Posterior vena cava (tissue), 2 donors: Measurements from ENCODE around the gene IL3. TPM values are rescaled to one million over a fixed set of nuclear protein-coding genes. Genes with fewer than 3 reads are reported as not detected.

Experiments
- DNase-seq: peaks from one replicate; pipeline ENCODE4 v3.0.0-alpha.2; 2020; ENCODE audit warnings: low spot score
- intact Hi-C, 2 donors: fragments of 100-400 bp; cut with DNase I; formaldehyde crosslinking; loops; one replicate each; pipeline versions ENCODE4 v1.14.1 to v1.14.2; 2022 to 2023
- total RNA-seq, 2 donors: library from RNA; stranded (reverse); fragmentation: NEBNext Ultra II Directional; extraction: Animal tissue kit (Norgen Biotek cat#: 25700); gene quantifications; one replicate each; pipeline ENCODE4 v1.2.1, GENCODE V29; 2021
- donor health status: DM: yes; HTN: yes; CAD: no.
- donor health status: DM: yes; HTN: yes; CAD: no.

The IL3 gene
- total RNA-seq, 2 donors from 2014 or later, result not detected

DNA sequence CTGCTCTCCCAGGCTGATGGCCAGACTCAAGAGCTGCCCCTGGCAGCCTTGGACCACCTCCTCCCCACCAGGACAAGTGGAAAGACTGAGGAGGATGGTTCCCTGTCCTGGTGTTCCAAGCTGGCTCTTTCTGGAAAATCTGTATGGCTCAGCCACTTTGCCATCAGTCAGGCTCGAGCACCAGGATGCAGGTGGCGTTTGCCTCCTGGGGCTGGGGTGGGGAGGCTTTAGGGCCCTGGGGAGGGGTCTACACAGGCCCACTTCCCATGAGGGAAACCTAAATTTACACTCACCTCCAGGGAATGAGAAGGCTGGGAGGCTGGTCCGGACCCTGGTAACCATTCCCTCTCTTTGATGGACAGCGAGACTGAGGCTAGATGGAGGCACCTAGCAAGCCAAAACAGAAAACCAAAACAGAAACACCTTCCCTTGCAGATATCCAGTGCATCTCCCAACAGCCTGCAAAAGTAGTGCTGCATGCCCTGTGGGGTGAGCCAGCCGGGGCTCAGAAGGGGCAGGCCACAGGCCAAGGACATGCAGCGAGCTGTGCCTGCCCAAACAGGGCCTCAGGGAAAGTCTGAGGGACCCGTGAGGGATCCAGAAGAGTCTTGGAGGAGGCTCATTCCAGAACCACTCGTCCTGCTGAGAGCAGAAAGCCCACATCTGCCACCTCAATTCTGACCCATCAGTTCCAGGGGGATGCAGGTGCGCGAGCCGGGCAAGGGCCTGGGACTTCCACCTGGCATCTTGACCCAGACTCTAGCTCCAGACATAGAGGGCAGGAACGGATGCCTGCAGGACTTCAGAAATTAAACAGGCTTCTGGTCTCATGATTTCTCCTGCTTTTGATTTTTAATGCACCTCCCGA is 7.7 kb downstream of the IL3 start:
- peak; percentile 61 for DNase-seq
- intact Hi-C loops, result no loop called here

DNA sequence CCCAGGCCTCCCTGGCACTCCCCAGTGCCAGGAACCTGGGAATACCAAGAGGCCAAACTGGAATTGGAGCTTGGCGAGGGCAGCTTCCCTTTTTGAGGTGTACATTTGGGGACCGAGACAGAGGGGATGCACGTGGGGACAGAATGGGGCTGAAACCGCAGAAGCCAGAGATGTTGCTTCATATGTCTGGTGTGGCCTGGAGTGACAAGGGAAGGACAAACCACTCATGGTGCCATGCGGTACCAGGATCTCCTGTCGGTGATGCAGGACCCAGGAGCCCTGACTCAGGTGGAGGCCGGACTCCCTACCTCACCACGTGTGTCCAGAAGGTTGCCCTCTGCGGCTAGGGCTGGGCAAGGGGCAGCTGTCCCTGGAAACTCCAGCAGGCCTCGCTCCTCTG is 9.1 kb downstream of the IL3 start:
- intact Hi-C loops, result no loop called here
- DNase-seq, result peak; percentile 50

DNA sequence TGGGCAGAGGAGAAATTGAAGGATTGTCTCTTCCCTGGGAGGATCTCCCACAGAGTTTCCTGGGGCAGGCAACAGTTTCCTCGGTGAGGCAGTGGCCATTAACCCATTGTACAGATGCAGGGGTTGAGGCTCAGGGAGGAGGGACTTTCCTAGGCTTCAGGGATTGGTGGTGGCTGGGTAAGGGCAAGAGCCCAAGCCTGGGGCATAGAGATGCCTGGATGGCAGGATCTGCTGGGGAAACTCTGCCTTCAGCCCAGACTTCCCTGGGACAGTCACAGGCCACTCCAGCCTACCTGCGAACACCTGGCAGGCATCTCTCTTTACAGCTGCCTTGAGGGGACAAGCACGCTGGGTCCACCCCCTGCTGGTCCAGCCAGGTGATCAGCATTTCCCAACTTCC is 9.5 kb downstream of the IL3 start:
- intact Hi-C loops, result no loop called here
- no peak for DNase-seq

DNA sequence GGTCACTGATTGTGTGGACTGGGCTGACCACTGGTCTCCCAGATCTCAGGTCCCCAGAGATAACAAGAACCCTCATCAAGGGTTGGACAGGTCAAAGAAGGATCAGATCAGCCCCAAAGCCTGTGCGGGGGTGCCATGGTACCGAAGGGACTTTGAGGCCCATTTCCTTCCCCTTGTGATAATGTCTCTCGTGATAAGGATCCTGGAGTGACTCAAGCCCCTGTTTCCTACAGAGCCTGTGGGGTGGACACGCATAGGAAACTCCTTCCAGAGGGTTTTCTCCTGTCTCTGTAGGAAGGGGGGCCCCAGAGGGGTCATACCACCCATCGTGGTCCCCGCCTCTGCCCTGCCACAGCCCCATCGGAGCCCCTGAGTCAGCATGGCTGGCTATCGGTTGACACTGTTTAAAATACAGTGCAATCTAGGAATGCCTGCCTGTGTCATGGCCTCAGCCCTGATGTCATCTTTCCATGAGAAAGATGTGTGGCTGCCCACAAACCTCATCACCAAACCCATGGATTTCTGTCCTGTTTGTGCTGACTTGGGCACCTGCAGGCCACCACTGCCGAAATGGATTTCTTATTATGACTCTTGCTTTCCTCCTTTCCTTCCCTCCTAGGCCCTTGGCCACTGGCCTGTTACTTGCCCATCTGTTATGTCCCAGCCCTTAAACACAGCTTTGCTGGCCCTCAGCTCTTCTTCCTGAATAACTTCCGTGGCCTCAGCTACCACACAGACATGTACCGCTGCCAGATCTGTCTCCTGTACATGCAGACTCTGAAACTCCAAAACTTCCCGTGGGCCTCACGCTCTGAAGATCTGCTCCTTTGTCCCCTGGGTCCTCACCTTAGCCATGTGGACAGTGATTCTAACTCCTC is 10.2 kb downstream of the IL3 start:
- intact Hi-C loops, result no loop called here
- no peak for DNase-seq

DNA sequence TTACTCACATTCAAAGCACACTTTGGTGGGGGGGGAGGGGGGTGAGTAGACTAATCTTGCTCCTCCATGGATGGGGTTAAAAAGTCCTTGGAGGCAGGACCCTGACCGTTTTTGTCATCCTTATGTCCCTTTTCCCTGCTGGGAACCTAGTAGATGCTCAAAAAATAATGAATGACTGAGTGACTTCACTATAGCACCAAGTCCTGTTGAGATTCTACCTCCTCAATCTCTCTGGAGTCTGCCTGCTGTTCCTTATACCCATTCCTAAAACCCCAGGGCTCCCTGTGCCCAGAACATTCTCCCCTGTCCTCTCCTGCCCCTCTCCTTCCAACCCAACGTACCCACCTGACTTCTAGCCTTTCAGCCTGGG is 10.9 kb downstream of the IL3 start:
- DNase-seq, result no peak
- intact Hi-C loops, result no loop called here

DNA sequence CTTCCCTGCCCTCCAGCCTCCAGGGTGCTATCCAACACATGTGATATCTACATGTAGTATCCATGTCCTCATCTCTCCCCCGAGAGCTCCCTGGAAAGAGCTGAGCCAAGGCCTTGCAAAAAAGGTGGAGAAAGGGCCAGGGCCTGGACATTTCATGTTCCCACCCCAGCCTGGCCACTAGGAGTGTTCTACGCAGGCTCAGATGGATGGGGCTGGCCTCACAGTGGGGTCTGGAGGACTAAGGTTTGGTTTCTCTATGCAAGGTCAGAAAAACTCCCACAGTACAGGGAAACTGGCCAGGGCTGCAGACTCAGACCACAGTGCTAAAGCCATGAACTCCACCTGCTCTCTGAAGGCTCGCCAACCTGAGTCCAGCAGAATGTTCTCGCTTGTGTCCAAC is 11.6 kb downstream of the IL3 start:
- DNase-seq, result no peak
- intact Hi-C loops, result no loop called here

DNA sequence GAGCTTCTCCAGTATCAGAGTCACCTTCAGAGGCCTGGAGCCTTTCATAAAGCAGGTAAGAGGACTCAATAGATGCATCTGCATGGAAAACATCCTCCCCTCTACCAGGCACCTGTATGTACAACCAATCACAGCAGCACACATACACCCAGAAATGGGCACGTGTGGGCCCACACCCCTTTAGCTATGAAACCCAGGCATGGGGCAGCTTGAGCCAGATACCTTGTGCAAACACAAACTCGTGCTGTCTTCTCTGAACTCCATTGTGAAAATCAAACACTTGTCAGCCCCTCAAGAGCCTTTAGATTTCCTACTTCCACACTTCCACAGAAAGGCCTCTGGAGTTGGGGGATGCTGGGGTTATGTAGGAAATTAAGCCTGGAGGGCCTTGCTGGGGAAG is 12.1 kb downstream of the IL3 start:
- intact Hi-C loops, result no loop called here

DNA sequence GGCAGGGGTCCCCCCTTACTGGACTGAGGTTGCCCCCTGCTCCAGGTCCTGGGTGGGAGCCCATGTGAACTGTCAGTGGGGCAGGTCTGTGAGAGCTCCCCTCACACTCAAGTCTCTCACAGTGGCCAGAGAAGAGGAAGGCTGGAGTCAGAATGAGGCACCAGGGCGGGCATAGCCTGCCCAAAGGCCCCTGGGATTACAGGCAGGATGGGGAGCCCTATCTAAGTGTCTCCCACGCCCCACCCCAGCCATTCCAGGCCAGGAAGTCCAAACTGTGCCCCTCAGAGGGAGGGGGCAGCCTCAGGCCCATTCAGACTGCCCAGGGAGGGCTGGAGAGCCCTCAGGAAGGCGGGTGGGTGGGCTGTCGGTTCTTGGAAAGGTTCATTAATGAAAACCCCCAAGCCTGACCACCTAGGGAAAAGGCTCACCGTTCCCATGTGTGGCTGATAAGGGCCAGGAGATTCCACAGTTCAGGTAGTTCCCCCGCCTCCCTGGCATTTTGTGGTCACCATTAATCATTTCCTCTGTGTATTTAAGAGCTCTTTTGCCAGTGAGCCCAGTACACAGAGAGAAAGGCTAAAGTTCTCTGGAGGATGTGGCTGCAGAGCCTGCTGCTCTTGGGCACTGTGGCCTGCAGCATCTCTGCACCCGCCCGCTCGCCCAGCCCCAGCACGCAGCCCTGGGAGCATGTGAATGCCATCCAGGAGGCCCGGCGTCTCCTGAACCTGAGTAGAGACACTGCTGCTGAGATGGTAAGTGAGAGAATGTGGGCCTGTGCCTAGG is 13.0 kb downstream of the IL3 start, which contains the start of gene CSF2:
TSS of gene CSF2 (plus strand) at position 559 of the 783 bp plus-strand sequence. CDS start at position 594, 35 bp downstream.
- intact Hi-C loops, result no loop called here
- no peak for DNase-seq

More for the DNA sequence above, 12.1 kb downstream of the IL3 start:
- no peak for DNase-seq

DNA sequence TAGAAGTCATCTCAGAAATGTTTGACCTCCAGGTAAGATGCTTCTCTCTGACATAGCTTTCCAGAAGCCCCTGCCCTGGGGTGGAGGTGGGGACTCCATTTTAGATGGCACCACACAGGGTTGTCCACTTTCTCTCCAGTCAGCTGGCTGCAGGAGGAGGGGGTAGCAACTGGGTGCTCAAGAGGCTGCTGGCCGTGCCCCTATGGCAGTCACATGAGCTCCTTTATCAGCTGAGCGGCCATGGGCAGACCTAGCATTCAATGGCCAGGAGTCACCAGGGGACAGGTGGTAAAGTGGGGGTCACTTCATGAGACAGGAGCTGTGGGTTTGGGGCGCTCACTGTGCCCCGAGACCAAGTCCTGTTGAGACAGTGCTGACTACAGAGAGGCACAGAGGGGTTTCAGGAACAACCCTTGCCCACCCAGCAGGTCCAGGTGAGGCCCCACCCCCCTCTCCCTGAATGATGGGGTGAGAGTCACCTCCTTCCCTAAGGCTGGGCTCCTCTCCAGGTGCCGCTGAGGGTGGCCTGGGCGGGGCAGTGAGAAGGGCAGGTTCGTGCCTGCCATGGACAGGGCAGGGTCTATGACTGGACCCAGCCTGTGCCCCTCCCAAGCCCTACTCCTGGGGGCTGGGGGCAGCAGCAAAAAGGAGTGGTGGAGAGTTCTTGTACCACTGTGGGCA is 13.8 kb downstream of the IL3 start:
- no peak for DNase-seq
- intact Hi-C loops, result no loop called here

DNA sequence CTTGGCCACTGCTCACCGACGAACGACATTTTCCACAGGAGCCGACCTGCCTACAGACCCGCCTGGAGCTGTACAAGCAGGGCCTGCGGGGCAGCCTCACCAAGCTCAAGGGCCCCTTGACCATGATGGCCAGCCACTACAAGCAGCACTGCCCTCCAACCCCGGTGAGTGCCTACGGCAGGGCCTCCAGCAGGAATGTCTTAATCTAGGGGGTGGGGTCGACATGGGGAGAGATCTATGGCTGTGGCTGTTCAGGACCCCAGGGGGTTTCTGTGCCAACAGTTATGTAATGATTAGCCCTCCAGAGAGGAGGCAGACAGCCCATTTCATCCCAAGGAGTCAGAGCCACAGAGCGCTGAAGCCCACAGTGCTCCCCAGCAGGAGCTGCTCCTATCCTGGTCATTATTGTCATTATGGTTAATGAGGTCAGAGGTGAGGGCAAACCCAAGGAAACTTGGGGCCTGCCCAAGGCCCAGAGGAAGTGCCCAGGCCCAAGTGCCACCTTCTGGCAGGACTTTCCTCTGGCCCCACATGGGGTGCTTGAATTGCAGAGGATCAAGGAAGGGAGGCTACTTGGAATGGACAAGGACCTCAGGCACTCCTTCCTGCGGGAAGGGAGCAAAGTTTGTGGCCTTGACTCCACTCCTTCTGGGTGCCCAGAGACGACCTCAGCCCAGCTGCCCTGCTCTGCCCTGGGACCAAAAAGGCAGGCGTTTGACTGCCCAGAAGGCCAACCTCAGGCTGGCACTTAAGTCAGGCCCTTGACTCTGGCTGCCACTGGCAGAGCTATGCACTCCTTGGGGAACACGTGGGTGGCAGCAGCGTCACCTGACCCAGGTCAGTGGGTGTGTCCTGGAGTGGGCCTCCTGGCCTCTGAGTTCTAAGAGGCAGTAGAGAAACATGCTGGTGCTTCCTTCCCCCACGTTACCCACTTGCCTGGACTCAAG is 14.6 kb downstream of the IL3 start:
- intact Hi-C loops, result no loop called here
- no peak for DNase-seq

DNA sequence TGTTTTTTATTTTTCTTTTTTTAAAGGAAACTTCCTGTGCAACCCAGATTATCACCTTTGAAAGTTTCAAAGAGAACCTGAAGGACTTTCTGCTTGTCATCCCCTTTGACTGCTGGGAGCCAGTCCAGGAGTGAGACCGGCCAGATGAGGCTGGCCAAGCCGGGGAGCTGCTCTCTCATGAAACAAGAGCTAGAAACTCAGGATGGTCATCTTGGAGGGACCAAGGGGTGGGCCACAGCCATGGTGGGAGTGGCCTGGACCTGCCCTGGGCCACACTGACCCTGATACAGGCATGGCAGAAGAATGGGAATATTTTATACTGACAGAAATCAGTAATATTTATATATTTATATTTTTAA is 15.2 kb downstream of the IL3 start:
- intact Hi-C loops, result no loop called here
- DNase-seq, result no peak

DNA sequence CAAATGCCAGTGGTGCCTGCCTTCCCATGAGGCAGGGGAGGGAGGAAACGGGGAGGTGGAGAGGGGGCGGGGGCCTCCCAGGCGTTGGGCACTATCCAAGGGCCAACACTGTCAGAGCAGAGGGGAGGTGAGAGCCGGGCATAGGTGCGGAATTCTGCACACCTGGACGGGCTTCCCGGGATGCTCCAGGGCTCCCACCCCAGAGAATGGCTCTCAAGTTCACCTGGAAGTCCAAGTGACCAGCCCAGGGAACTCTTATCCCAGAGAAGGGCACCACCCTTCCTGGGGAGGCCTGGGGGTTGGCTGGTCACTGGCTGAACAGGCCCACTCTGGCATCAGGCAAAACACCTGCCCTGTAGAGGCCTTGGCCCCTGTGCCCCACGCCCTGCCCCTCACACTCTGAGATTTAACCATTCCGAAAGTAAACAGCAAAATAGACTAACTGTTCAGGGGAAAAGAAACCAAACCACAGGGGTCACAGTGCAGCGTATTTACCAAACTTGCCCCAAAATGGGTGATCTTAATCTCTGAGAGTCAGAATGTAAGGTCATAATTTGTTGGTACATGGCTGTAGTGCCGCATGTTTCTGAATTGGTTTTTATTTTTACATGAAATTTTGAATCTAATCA is 15.9 kb downstream of the IL3 start:
- intact Hi-C loops, result no loop called here
- DNase-seq, result no peak

DNA sequence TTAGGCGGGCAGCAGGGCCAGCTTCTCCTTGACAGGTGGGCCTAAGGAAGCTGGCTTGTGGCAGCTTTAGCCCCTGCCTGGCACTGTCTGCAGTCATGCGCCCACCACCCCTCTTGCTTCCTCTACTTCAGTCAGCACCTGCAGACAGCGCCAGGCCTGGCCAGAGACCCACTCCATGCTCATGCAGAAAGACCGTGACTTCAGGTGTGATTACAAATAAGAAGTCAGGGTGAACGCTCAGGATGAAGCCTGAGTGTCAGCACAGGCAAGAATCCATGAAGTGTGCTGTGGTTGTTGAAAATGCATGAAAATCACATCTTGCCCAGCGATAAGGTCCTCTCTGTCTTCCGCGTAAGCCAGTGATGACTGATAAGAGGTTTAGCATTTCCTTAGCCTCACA is 16.5 kb downstream of the IL3 start:
- intact Hi-C loops, result no loop called here
- DNase-seq, result no peak

DNA sequence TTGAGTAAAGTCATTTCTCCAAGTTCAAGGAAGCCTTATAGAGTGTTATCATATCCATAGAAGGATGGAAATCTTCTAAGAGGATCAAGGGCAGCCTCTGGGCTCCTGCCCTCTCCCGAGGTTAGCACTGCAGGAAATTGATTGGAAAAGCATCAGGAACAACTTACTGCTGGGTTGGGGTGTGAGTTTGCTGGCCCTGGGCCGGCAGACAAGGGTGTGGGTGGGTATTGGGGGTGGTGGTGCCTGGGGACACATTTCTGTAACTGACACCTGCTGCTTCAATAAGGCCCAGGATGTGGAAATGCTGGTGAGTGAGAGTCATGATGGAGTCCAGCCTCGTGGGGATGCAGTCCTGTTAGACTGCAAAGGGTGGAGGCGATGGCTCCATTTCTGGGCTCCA is 18.6 kb downstream of the IL3 start:
- no peak for DNase-seq
- intact Hi-C loops, result no loop called here

DNA sequence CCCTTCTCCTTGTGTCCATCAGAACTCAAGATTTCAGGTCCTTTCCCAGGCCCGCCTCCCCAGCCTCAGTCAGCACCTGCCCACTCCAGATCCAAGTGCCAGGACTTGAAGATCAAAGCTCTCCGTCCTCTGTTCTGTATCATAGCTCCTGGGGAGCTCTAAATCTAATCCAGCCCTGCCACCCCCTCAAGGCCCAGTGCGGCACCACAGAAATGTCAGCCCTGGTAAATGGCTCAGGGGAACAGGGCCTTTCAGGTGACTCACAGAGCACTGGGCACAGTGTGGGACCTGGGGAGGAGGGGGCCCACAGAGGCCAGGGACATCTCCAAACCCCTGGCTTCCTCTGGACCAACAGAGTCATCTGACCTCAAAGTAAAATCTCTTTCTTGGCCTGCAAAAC is 19.2 kb downstream of the IL3 start:
- DNase-seq, result no peak
- intact Hi-C loops, result no loop called here

DNA sequence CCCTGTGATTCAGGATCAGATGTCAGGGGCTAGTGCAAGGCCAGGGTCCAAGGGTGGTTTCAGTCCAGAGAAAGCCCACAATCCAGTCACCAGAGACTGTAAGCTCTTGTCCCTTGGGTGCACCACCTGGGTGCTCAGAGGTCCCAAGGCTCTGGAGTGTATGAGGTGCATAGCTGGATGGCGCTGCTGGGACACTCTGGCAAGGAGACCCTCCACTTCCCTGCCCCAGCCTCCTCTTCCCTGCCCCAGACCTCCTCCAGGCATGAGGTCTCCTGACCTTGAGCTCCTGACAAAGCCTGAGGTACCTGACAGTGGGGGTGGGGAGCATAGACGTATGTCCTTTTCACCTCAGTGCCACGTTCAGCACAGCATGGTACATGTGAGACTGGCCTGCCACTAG is 20.1 kb downstream of the IL3 start:
- no peak for DNase-seq
- intact Hi-C loops, result no loop called here

DNA sequence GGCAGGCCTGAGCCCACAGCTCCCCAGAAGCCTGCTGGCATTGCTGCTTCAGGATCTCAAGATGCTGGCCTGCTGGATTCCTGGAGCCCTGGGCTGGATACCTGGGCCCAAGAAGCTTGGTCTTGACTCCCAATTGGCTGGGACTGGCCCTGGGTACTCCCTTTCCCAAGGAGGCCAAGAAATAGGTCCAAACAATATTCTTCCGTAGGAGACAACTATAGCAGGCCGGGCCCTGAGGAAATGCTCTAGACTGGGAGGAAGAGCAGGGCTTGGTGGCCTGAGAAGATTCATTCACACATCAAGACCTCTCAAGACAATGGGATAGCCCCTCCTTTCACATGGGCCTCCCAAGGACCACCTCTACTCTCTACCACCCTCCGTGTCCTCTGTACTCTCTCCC is 21.0 kb downstream of the IL3 start:
- intact Hi-C loops, result no loop called here
- DNase-seq, result no peak
